ENCODE data around the gene ATG9A. TPM values are rescaled to one million over a fixed set of nuclear protein-coding genes. Genes with fewer than 3 reads are reported as not detected.
"Not testable (repeated sequence)": the region's sequence is repeated elsewhere in the genome, so short reads cannot be mapped to it uniquely, and the experiment has no call there.

Gene ATG9A
- total and polyA plus RNA-seq, 4 donors = 22.5 to 49.1 (median 42.6) TPM

- no peaks in the 10 kb centered on the region for H3K9me3 ChIP-seq (ENCODE audit: control insufficient read depth in 4 of 4, insufficient read depth in 3 of 4, low read length in 3 of 4)
- no peak overlapping the region for H3K27ac ChIP-seq (ENCODE audit: low read depth in 1 of 2, low read length in 1 of 2)
- H3K27me3 ChIP-seq (ENCODE audit: control insufficient read depth in 3 of 3, insufficient read depth in 3 of 3, low read length in 2 of 3) = no peaks in the 10 kb centered on the region
- 86 to 91% methylated on average over 5 of the region's 5 CpGs for WGBS, 2 donors
- H3K9ac ChIP-seq (ENCODE audit: insufficient read depth in 1 of 2, low read length in 2 of 2) = no peak overlapping the region
- ATAC-seq (ENCODE audit: insufficient read depth, low FRiP score) (no peak), DNase-seq (no peak)
- H3K4me1 ChIP-seq (ENCODE audit: control insufficient read depth in 5 of 5, insufficient read depth in 5 of 5, low read length in 5 of 5) = peaks cover 0 to 22% (median 12%) of the 10 kb centered on the region in 5 donors
- H3K36me3 ChIP-seq (ENCODE audit: control insufficient read depth in 4 of 4, insufficient read depth in 4 of 4, low read length in 4 of 4) = peaks cover 3 to 15% (median 13%) of the 10 kb centered on the region in 4 donors
- H3K4me3 ChIP-seq = no peak overlapping the region
- no peak for TF ChIP-seq CTCF (IDR thresholded peaks at IDR 0.05; ENCODE audit: control extremely low read depth, extremely low read depth)
These were observed 24.3 kb downstream of the ATG9A start for GRCh38 chr2:219205165-219205538.

- Histone ChIP-seq H3K27me3 (ENCODE audit: control insufficient read depth in 3 of 3, insufficient read depth in 3 of 3, low read length in 2 of 3) (no peaks in the 10 kb centered on the region), H3K36me3 (ENCODE audit: control insufficient read depth in 4 of 4, insufficient read depth in 4 of 4, low read length in 4 of 4) (peaks cover 0 to 12% (median 10%) of the 10 kb centered on the region in 4 donors), H3K9ac (ENCODE audit: insufficient read depth in 1 of 2, low read length in 2 of 2) (no peak overlapping the region), H3K4me3 (no peak overlapping the region), H3K4me1 (ENCODE audit: control insufficient read depth in 5 of 5, insufficient read depth in 5 of 5, low read length in 5 of 5) (peaks cover 0 to 22% (median 12%) of the 10 kb centered on the region in 5 donors), H3K9me3 (ENCODE audit: control insufficient read depth in 4 of 4, insufficient read depth in 3 of 4, low read length in 3 of 4) (no peaks in the 10 kb centered on the region), H3K27ac (ENCODE audit: low read depth in 1 of 2, low read length in 1 of 2) (no peak overlapping the region)
- no peak for ATAC-seq (ENCODE audit: insufficient read depth, low FRiP score)
- TF ChIP-seq CTCF (IDR thresholded peaks at IDR 0.05; ENCODE audit: control extremely low read depth, extremely low read depth) = no peak
- DNase-seq = no peak
- WGBS, 2 donors = 91 to 95% methylated on average over 7 of the region's 7 CpGs
These were observed 24.8 kb downstream of the ATG9A start for GRCh38 chr2:219204425-219205164.

- ATAC-seq (ENCODE audit: insufficient read depth, low FRiP score); H3K4me3 ChIP-seq; H3K9ac ChIP-seq (ENCODE audit: insufficient read depth in 1 of 2, low read length in 2 of 2); H3K36me3 ChIP-seq (ENCODE audit: control insufficient read depth in 4 of 4, insufficient read depth in 4 of 4, low read length in 4 of 4); DNase-seq; H3K9me3 ChIP-seq (ENCODE audit: control insufficient read depth in 4 of 4, insufficient read depth in 3 of 4, low read length in 3 of 4); H3K4me1 ChIP-seq (ENCODE audit: control insufficient read depth in 5 of 5, insufficient read depth in 5 of 5, low read length in 5 of 5); H3K27me3 ChIP-seq (ENCODE audit: control insufficient read depth in 3 of 3, insufficient read depth in 3 of 3, low read length in 2 of 3); H3K27ac ChIP-seq (ENCODE audit: low read depth in 1 of 2, low read length in 1 of 2): not testable (repeated sequence)
- WGBS, 2 donors = 88% methylated on average over 16 to 21 of the region's 21 CpGs
These were observed 28.1 kb downstream of the ATG9A start for GRCh38 chr2:219201331-219201730.

- H3K27ac ChIP-seq (ENCODE audit: low read depth in 1 of 2, low read length in 1 of 2); H3K27me3 ChIP-seq (ENCODE audit: control insufficient read depth in 3 of 3, insufficient read depth in 3 of 3, low read length in 2 of 3); ATAC-seq (ENCODE audit: insufficient read depth, low FRiP score); H3K36me3 ChIP-seq (ENCODE audit: control insufficient read depth in 4 of 4, insufficient read depth in 4 of 4, low read length in 4 of 4); H3K9ac ChIP-seq (ENCODE audit: insufficient read depth in 1 of 2, low read length in 2 of 2); H3K9me3 ChIP-seq (ENCODE audit: control insufficient read depth in 4 of 4, insufficient read depth in 3 of 4, low read length in 3 of 4); H3K4me3 ChIP-seq; DNase-seq; H3K4me1 ChIP-seq (ENCODE audit: control insufficient read depth in 5 of 5, insufficient read depth in 5 of 5, low read length in 5 of 5): not testable (repeated sequence)
- 85 to 86% methylated on average over 24 to 25 of the region's 26 CpGs for WGBS, 2 donors
These were observed 28.7 kb downstream of the ATG9A start for GRCh38 chr2:219200502-219201326.
